Neural progenitor cell (in vitro differentiated cells): ENCODE measurements around the gene TCFL5.

Experiments used
- CTCF ChIP-seq: fragments of 200-600 bp; sonication (generic); IDR thresholded peaks from 2 replicates; pipeline ENCODE4 v1.5.1; 2017; ENCODE audit warnings: antibody characterized with exemption, mild to moderate bottlenecking
- EZH2 ChIP-seq: fragments of 200-600 bp; sonication (generic); IDR thresholded peaks from 2 replicates; pipeline ENCODE4 v1.6.1; 2017; ENCODE audit warnings: antibody characterized with exemption, mild to moderate bottlenecking, moderate library complexity

- TF ChIP-seq CTCF (no peak), EZH2 (no peak)
These were observed 6.5 kb downstream of the TCFL5 start for GRCh38 chr20:62855120-62855519.
